Trophoblast cell (in vitro differentiated cells and primary cell): ENCODE data around the gene ADAMTSL3.

Experiments
- DNase-seq, 2 donors: peaks; one replicate each; pipeline ENCODE4 v3.0.0-alpha.2; 2016
- H2AFZ ChIP-seq: 2 replicates; pipeline ENCODE4 v1.6.1; 2013; ENCODE audit warnings: low read length, moderate library complexity, mild to moderate bottlenecking; ENCODE audit not compliant: insufficient read depth, poor library complexity
- H2AK5ac ChIP-seq: 2 replicates; pipeline ENCODE4 v1.6.1; 2013; ENCODE audit warnings: mild to moderate bottlenecking, low read length
- H2BK120ac ChIP-seq: 2 replicates; pipeline ENCODE4 v1.6.1; 2013; ENCODE audit warnings: low read length, mild to moderate bottlenecking, moderate library complexity; ENCODE audit not compliant: insufficient read depth, poor library complexity
- H2BK12ac ChIP-seq: 2 replicates; pipeline ENCODE4 v1.6.1; 2013; ENCODE audit warnings: mild to moderate bottlenecking, low read length, moderate library complexity
- H2BK5ac ChIP-seq: 2 replicates; pipeline ENCODE4 v1.6.1; 2013; ENCODE audit warnings: low read length, low read depth, moderate library complexity, mild to moderate bottlenecking; ENCODE audit not compliant: poor library complexity
- H3K14ac ChIP-seq: 2 replicates; pipeline ENCODE4 v1.6.1; 2013; ENCODE audit warnings: mild to moderate bottlenecking, low read length
- H3K18ac ChIP-seq: 2 replicates; pipeline ENCODE4 v1.6.1; 2013; ENCODE audit warnings: mild to moderate bottlenecking, low read length
- H3K23ac ChIP-seq: 2 replicates; pipeline ENCODE4 v1.6.1; 2013; ENCODE audit warnings: low read length
- H3K27ac ChIP-seq: 2 replicates; pipeline ENCODE4 v1.5.1; 2013; ENCODE audit warnings: low read depth, mild to moderate bottlenecking, inconsistent platforms, low read length, moderate library complexity
- H3K27me3 ChIP-seq: 2 replicates; pipeline ENCODE4 v1.6.1; 2013; ENCODE audit warnings: inconsistent platforms, mild to moderate bottlenecking, low read length, moderate library complexity; ENCODE audit not compliant: insufficient read depth
- H3K36me3 ChIP-seq, 2 experiments: 1 replicate in 1 of 2; 2 replicates in 1 of 2; pipeline ENCODE4 v1.6.1; 2013; ENCODE audit warnings: low read length in 2 of 2, mild to moderate bottlenecking in 2 of 2, moderate library complexity in 1 of 2; ENCODE audit not compliant: insufficient read depth in 2 of 2, control insufficient read depth in 1 of 2
- H3K4ac ChIP-seq: 2 replicates; pipeline ENCODE4 v1.6.1; 2013; ENCODE audit warnings: low read depth, mild to moderate bottlenecking, low read length, moderate library complexity
- H3K4me1 ChIP-seq, 2 experiments: 1 replicate in 1 of 2; 2 replicates in 1 of 2; pipeline ENCODE4 v1.6.1; 2013; ENCODE audit warnings: low read length in 2 of 2, mild to moderate bottlenecking in 2 of 2, moderate library complexity in 1 of 2; ENCODE audit not compliant: insufficient read depth in 2 of 2, control insufficient read depth in 1 of 2
- H3K4me2 ChIP-seq: 2 replicates; pipeline ENCODE4 v1.6.1; 2013; ENCODE audit warnings: inconsistent platforms, mild to moderate bottlenecking, low read length, moderate library complexity
- H3K4me3 ChIP-seq: 2 replicates; pipeline ENCODE4 v1.5.1; 2013; ENCODE audit warnings: mild to moderate bottlenecking, low read depth, low read length, inconsistent platforms
- H3K79me1 ChIP-seq: one replicate; pipeline ENCODE4 v1.6.1; 2013; ENCODE audit warnings: low read length
- H3K79me2 ChIP-seq: 2 replicates; pipeline ENCODE4 v1.6.1; 2013; ENCODE audit warnings: low read length, mild to moderate bottlenecking; ENCODE audit not compliant: control insufficient read depth, insufficient read depth, poor library complexity
- H3K9ac ChIP-seq: 2 replicates; pipeline ENCODE4 v1.6.1; 2013; ENCODE audit warnings: mild to moderate bottlenecking, low read length
- H3K9me3 ChIP-seq: 2 replicates; pipeline ENCODE4 v1.6.1; 2013; ENCODE audit warnings: low read depth, mild to moderate bottlenecking, control low read depth, inconsistent platforms, low read length; ENCODE audit not compliant: insufficient read depth
- H4K12ac ChIP-seq: 2 replicates; pipeline ENCODE4 v1.6.1; 2013; ENCODE audit warnings: low read depth, mild to moderate bottlenecking, low read length, moderate library complexity
- H4K8ac ChIP-seq: 2 replicates; pipeline ENCODE4 v1.6.1; 2013; ENCODE audit warnings: low read depth, mild to moderate bottlenecking, low read length, moderate library complexity
- H4K91ac ChIP-seq: one replicate; pipeline ENCODE4 v1.6.1; 2013; ENCODE audit warnings: low read depth, mild to moderate bottlenecking, low read length, moderate library complexity
- WGBS: extraction: QIAGEN DNeasy Blood & Tissue Kit; methylation state at CpG from one replicate; pipeline ENCODE4 v1.1.7; 2013; ENCODE audit warnings: missing lambda C conversion rate; ENCODE audit not compliant: insufficient read length, insufficient coverage; ENCODE audit errors: extremely low coverage; 5-methylcytosine and 5-hydroxymethylcytosine counted together

The ADAMTSL3 gene

DNA sequence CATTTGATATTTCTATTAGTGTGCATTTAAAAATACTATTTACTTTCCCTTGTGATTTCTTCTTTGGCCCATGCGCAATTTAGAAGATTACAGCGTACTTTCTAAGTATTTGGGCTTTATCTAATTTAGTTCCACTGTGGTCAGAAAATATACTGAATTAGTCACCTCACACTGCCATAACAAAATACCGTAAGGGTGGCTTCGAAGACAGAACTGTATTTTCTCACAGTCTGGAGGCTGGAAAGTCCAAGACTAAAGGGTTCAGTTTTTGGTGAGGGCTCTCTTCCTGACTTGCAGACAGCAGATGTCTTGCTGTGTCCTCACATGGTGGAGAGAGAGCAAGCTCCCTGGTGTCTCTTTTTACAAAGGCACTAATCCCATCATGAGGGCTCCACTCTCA, 286.2 kb downstream of the ADAMTSL3 start:
- Histone ChIP-seq H3K23ac (no peak overlapping the region), H3K4me2 (no peak overlapping the region), H3K27ac (no peak overlapping the region), H4K8ac (no peak overlapping the region), H2BK120ac (no peak overlapping the region), H3K18ac (no peak overlapping the region), H3K14ac (no peak overlapping the region), H3K79me2 (no peaks in the 10 kb centered on the region), H4K12ac (no peak overlapping the region), H4K91ac (no peak overlapping the region), H2BK12ac (no peak overlapping the region), H3K9me3 (no peaks in the 10 kb centered on the region), H2AK5ac (no peak overlapping the region), H3K9ac (no peak overlapping the region), H2AFZ (no peak overlapping the region), H3K27me3 (no peaks in the 10 kb centered on the region), H3K4me3 (no peak overlapping the region), H3K4ac (no peak overlapping the region), H3K4me1 (peaks cover 2% of the 10 kb centered on the region in 2 experiments), H2BK5ac (no peak overlapping the region), H3K79me1 (no peaks in the 10 kb centered on the region), H3K36me3 (no peaks in the 10 kb centered on the region)
- no peak for DNase-seq
- WGBS, result no CpG with 5 or more reads among the region's 4 CpGs

DNA sequence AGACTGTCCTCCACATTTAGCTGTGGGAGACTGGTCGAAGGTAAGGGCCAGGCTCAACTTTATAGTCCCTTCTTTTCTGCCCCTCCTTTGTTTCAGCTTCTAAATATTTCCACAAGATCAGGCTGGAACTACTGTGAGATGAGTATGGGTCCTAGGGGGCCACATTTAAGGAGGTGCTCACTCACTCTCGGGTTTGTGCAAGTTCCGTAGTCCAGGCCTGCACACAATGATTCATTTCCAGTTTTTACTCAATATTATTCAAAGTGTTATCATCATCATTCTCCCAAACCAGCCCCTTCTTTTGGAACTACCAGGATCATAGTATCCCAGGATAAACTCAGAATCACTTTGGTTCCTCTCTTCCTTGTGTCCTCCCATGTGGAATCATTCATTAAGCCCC, 289.1 kb downstream of the ADAMTSL3 start:
- Histone ChIP-seq H3K4me1 (peaks cover 3 to 5% of the 10 kb centered on the region in 2 experiments), H3K9me3 (no peaks in the 10 kb centered on the region), H2BK120ac (no peak overlapping the region), H4K8ac (no peak overlapping the region), H3K27ac (no peak overlapping the region), H3K4me3 (no peak overlapping the region), H3K79me2 (no peaks in the 10 kb centered on the region), H3K4me2 (no peak overlapping the region), H3K4ac (no peak overlapping the region), H4K91ac (no peak overlapping the region), H2BK12ac (no peak overlapping the region), H3K36me3 (no peaks in the 10 kb centered on the region), H3K23ac (no peak overlapping the region), H3K18ac (no peak overlapping the region), H3K27me3 (no peaks in the 10 kb centered on the region), H3K14ac (no peak overlapping the region), H2AK5ac (no peak overlapping the region), H2BK5ac (no peak overlapping the region), H3K79me1 (no peaks in the 10 kb centered on the region), H3K9ac (no peak overlapping the region), H2AFZ (no peak overlapping the region), H4K12ac (no peak overlapping the region)
- no peak for DNase-seq
- WGBS, result no CpG with 5 or more reads among the region's 3 CpGs

GRCh38 chr15:83943849-83944404, 290.0 kb downstream of the ADAMTSL3 start:
- Histone ChIP-seq H3K9ac (no peak overlapping the region), H3K18ac (no peak overlapping the region), H3K4me3 (no peak overlapping the region), H3K14ac (no peak overlapping the region), H4K8ac (no peak overlapping the region), H2BK120ac (no peak overlapping the region), H2BK12ac (no peak overlapping the region), H3K79me1 (no peaks in the 10 kb centered on the region), H3K36me3 (no peaks in the 10 kb centered on the region), H2BK5ac (no peak overlapping the region), H3K27me3 (no peaks in the 10 kb centered on the region), H2AFZ (no peak overlapping the region), H3K4me1 (peaks cover 3 to 5% of the 10 kb centered on the region in 2 experiments), H4K12ac (no peak overlapping the region), H3K27ac (no peak overlapping the region), H3K4ac (no peak overlapping the region), H3K23ac (no peak overlapping the region), H2AK5ac (no peak overlapping the region), H3K9me3 (no peaks in the 10 kb centered on the region), H4K91ac (no peak overlapping the region), H3K4me2 (no peak overlapping the region), H3K79me2 (no peaks in the 10 kb centered on the region)
- no CpG with 5 or more reads among the region's 4 CpGs for WGBS
- DNase-seq, result peak; percentile 42 to 69

GRCh38 chr15:83947156-83947555, 293.2 kb downstream of the ADAMTSL3 start:
- Histone ChIP-seq H2BK120ac (no peak overlapping the region), H3K14ac (no peak overlapping the region), H3K4me1 (peaks cover 3 to 5% of the 10 kb centered on the region in 2 experiments), H3K79me1 (no peaks in the 10 kb centered on the region), H3K79me2 (no peaks in the 10 kb centered on the region), H3K27me3 (no peaks in the 10 kb centered on the region), H2BK5ac (no peak overlapping the region), H3K36me3 (no peaks in the 10 kb centered on the region), H4K12ac (no peak overlapping the region), H2AFZ (no peak overlapping the region), H3K4me3 (no peak overlapping the region), H3K4me2 (no peak overlapping the region), H3K27ac (no peak overlapping the region), H3K9ac (no peak overlapping the region), H2BK12ac (no peak overlapping the region), H3K4ac (no peak overlapping the region), H3K18ac (no peak overlapping the region), H2AK5ac (no peak overlapping the region), H4K8ac (no peak overlapping the region), H4K91ac (no peak overlapping the region), H3K9me3 (no peaks in the 10 kb centered on the region), H3K23ac (no peak overlapping the region)
- no peak for DNase-seq
- no CpG with 5 or more reads among the region's 4 CpGs for WGBS
